Endometrial microvascular endothelial cells (primary cell): ENCODE measurements around the gene LDB2. TPM values are rescaled to one million over a fixed set of nuclear protein-coding genes. Genes with fewer than 3 reads are reported as not detected.

Experiments
- in situ Hi-C: cut with HindIII; loops from 2 replicates; pipeline ENCODE4 v1.10.0; 2017; ENCODE audit warnings: low sequenced_read_pairs, low pct_unique_long_range_greater_than_20kb; ENCODE audit errors: inconsistent ontology term
- total RNA-seq: library from RNA; depleted of rRNA; stranded (reverse); fragments of >200 nt; gene quantifications from one replicate; pipeline ENCODE4 v1.2.3, GENCODE V29; 2015; ENCODE audit errors: inconsistent ontology term

LDB2 gene
- total RNA-seq, 1 donor from 2014 or later, result 46.6 TPM

DNA sequence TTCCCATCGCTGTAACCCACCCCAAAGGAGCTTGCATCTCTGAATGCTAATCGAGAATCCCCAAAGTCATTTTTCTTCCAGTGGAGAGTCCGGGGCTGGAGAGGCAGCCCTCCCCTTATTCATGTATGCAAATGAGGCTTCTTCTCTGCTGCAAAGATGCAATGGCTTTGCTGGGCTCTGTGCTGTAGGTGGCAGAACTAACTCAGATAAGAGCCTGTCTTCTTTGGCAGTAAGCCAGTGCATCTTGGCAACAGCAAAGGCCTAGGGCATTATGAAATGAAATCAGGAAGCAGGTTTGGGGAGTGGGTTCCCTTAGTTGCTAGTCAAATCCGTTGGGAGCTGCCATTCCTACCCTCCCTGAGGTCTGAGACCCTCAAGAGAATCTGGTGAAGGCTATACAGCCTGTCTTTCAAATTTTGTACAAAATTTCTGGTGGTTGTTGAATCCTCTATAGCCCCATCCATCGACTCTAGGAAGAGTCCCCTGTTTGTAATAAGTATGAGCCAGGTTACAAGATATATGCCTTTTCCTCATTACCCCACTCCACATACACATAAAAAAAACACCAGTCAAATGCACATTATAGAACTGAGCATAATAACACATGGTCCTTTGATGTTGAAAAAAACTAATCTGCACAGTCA is 381.5 kb downstream of the LDB2 start:
- in situ Hi-C loops, result no loop called here

DNA sequence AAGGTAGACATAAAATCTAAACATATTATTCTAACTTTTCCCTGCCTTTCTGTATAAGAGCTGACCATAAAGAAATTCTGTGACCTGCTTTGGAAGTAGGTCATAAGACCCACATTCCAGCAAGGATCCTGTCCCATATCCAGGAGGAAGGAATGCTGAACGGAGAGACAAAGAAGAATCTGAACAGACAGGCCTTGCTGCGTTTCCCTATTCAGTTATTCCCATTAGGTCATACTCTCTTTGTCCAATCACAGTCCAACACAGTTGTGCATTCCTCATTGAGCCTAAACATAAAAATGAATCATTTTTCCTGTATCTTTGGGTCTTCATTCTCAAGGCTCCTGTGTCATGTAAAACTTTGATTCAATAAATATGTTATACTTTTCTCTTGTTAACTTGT is 384.6 kb downstream of the LDB2 start:
- in situ Hi-C loops, result no loop called here

DNA sequence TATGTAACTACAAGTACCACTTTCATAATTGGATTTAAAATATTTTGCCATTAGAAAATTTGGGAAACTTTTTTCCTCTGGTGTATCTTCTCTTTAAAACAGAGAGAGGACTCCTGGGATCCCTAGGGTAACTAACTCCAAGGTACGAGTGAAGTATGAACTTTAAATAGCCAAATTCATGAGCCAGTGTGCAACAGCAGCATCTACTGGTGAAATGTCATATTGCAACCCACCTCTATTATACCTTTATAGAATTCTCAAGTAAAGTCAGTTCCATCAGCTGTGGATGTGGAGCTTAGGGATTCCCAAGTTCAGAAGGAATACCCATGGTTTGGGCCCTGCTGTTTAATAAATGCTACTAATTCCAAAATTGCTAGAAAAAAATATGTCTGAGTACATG is 389.5 kb downstream of the LDB2 start:
- in situ Hi-C loops, result no loop called here

DNA sequence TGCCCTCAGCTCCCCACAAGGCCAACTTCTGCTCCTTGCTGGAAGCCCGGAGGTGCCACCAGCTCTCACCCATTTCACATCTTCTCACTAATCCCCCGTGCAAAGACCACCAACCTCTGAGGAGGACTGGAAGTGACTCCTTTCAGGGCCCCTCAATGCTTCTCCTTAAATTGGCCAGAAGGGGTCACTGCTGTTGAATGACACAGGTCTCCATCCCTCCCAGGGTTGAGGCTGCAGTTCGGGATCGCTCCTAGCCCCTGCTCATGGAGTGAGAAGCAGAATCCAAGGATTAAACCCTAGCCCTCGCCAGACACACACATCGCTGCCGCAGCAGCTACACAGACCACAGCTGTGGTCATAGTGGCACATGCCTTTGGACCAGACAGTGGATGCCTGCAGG is 392.7 kb downstream of the LDB2 start:
- in situ Hi-C loops, result no loop called here

DNA sequence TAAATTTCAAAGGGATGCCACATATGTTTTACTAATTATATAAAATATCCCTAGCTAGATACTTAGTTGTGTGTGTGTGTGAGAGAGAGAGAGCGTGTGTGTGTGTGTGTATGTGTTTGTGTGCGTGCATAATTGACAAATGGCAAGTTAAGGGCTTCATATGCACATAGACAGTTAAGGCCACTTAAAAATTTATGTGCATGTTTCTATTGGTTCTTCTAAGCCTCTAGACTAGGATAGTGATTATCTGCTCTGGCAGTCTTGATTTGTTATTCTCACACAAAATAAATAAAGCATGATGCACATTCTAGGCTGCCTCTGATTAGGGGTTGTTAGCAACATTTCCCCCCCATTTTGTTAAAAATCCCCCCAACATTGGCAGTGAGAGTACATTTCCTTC is 393.2 kb downstream of the LDB2 start:
- in situ Hi-C loops, result no loop called here

DNA sequence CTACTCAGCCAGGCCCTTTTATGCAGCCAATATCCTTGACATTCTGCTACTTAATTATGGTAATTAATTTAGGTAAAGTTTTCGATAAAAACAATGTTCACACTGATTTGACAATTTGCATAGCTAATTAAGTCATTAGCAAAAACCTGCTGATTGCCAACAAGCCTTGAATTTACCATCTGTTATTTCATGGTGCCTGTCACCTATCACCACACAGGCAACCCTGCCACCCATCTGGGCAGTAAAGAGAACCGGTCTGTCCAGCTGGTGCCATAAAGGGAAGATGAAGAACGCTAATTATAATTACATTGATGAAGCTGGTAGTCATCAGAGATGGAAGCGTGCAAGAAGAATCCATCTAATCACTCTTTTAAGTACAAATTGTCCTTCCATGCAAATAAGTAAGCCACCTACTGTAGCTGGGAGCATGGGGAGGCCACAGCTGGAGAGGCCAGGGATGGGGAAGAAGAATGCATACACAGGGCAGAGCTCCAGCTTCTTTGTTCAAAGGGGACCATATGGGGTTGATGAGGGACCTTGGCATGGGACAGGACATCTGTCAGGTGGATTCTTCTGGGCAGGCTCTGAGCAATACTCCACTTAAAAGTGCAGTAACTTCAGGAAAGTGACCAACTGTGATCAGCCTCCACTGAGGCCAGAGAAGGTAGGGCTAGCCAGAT is 394.9 kb downstream of the LDB2 start:
- in situ Hi-C loops, result no loop called here

DNA sequence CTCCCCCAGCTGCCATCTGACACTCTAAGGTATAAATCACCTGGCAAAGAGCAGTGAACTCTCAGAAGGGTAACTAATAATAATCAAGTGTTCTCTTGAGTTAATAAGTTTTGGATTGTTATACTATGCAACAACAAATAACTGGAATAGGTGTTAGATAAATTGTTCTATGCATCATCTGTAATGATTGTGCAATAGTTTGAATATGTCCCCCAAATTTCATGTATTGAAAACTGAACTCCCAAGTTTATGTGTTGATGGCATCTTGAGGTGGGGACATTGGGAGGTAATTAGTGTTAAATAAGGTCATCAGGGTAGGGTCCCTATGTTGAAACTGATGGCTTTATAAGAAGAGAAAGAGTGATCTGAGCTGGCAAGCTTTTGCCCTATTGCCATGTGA is 399.5 kb downstream of the LDB2 start:
- in situ Hi-C loops, result no loop called here

DNA sequence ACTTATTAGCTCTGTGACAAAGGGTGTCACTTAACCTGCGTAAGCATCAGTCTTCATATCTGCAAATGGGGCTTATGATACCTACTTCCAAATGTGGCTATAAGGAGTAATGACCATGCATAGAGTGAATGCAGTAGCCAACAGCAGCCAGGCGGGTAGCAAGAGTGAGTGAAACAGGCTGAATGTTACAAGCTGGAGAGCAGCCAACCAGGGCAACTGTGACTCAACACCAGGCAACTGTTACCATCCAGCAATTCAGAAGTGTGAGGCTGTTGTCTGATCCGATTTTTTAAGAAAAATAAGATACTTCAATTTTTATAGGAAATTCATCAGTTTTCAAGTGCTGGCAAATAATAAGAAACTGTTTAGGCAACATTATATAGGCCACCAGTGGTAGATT is 401.9 kb downstream of the LDB2 start:
- in situ Hi-C loops, result no loop called here

DNA sequence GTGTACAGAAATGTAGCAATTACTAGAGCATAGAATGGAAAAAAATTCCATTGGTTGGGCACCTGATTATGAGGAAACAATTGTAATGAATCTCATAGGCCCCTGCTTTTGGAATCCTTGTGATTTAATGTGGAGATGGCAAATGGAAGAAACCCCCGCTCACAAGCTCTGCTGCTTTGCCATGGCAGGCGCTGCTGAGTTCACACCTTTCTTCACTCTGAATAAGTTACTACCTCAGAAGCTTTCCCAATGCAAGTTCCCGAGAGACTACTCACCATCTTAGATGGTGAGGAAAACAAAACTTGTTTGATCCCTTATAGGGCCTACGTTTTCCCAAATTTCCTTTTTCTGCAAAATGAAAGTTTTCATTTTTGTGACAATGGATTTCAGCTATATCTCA is 405.6 kb downstream of the LDB2 start:
- in situ Hi-C loops, result no loop called here

DNA sequence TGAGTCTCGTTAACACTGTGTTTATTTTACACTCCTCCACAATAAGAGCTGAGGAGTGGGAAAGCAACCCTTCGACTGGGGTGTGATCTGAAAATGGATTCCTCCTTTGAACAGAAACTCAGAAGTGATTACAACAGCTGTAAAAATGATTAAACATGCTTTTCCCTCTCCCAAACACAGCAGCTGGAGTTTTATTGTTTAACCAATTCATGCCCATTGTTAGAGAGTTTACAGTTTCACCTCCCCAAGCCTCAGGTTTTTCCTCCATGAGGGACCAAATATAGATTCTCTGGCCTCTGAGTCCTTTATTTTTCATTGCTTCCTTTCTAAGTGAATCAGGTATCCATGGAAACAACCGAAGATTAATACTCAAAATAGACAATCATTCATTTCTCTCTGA is 409.2 kb downstream of the LDB2 start:
- in situ Hi-C loops, result no loop called here

DNA sequence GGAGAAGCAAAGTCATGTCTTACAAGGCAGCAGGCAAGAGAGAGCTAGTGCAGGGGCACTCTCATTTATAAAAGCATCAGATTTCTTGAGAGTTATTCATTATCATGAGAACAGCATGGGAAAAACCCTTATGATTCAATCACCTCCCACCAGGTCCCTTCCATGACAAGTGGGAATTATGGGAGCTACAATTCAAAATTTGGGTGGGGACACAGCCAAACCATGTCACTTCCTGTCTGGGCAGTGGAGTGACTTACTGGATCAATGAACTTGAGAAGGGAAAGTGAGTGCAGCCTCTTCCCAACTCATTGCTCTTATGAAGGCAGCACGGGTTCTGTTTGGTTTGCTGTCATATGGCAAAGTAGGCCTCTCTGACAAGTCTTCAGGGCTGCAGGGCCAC is 410.4 kb downstream of the LDB2 start:
- in situ Hi-C loops, result no loop called here

DNA sequence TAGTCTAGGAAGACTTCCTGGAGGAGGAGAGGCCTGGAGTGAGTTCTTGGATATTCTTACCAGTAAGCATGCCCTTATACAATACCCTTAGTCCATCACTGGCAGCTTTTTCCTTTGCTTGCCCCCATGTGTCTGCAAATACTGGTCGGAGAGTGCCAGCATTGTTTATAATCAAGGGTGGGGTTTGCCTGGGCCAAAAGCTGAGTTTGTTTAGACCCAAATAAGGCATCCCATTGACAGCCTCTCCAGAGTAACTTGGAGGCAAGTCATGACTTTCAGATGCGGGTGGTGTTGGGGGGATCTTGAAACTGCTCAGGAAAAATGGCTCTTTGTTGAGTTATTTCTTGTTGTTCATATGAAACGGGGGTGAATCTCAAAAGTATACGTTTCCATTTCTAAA is 413.7 kb downstream of the LDB2 start:
- in situ Hi-C loops, result no loop called here

DNA sequence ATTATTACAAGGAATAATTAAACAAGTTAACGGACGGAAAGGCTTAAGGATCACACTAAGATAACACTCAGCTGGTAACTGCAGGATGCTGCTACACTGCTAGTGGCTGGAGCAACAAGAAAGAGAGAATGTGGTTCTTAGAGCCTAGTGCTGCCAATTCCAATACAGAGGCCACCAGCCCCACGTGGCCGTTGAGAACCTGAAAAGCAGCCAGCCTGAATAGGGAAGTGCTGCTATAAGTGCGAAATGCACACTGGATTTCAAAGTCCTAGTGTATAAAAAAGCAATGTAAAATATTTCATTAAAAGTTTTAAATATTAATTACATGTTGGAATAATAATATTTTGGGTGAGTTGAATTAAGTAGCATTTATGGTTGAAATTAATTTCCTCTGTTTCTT is 414.9 kb downstream of the LDB2 start:
- in situ Hi-C loops, result no loop called here

DNA sequence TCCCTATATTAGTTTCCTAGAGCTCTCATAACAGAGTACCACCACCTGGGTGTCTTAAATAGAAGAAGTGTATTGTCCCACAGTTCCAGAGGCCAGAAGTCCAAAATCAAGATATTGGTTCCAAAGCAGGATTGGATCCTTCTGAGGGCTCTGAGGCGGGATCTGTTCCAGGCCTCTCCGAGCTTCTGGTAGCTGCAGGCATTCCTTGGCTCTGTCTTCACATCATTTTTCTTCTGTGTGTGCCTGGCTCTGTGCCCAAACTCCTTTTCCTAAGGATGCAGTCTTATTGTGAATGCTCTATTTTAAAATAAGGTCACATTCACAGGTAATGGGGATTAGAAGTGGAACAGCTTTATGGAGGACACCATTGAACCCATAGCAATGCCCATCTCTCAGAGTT is 418.4 kb downstream of the LDB2 start:
- in situ Hi-C loops, result no loop called here

DNA sequence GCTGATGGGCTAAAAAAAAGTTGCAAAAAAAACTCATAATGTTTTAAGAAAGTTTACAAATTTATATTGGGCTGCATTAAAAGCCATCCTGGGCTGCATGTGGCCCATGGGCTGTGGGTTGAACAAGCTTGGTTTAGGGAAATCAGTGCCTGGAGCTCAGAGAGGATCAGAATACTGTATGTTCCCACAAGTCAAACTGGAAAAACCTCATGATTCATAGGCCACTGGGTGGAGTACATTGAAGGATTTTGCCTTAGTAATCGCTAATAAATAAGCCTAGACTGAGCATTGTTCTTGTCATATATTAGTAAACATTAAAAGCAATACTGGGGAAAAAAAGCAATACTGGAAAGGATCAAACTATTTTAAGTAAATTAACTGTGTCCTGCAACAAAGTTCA is 425.9 kb downstream of the LDB2 start:
- in situ Hi-C loops, result no loop called here

DNA sequence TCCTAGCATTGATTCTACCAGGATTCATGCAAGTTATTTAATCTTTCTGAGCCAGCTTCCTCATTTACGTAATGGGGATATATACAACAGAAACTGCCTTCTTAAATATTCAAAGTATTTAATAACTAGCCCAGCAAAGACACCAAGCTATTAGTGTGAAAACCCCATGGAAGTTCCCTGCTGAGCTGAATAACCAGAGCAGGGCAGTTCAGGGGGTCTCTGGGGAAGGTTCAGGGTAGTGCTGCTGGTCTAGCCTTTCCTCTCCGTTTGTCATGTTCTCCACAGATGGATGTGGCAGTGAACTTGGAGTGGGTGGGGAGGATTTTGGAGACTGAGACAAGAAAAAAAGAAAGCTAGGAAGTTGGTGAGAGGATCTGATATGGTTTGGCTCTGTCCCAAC is 431.4 kb downstream of the LDB2 start:
- in situ Hi-C loops, result no loop called here

DNA sequence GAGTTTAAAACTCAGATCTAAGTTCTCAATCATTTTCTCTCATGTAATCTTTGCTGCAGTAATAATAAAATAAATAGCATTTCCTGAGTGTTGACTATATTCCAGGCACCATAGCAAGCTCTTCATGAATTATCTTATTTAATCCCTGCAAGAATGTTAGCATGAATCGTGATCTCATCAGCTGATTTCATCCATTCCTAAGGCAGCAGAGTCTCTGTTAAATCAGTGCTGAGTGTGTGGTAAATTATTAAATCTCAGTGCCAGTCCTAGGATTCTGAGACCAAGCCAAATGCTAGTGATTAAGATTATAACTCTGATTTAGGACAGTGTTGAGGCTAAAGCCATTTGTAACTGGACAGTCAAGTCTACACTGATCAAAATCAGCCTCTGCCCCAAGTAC is 431.9 kb downstream of the LDB2 start:
- in situ Hi-C loops, result no loop called here

DNA sequence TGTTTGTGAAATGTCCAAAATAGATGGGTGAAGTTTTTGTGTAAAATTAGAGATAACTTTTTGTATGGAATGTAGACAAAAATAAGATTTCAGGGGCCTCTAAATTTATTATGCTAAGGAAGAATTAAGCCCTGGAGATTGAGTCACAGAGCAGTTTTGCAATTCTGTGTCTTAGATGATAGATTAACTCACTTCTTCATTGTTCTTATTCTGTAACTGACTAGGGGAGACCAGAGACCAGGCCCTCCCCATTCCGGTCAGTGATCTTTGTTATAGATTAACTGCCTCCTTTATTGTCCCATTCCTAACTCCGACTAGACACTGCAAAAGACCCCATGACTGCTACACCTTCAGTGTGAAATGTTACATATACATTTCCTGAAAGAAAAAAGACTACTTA is 433.8 kb downstream of the LDB2 start:
- in situ Hi-C loops, result no loop called here

DNA sequence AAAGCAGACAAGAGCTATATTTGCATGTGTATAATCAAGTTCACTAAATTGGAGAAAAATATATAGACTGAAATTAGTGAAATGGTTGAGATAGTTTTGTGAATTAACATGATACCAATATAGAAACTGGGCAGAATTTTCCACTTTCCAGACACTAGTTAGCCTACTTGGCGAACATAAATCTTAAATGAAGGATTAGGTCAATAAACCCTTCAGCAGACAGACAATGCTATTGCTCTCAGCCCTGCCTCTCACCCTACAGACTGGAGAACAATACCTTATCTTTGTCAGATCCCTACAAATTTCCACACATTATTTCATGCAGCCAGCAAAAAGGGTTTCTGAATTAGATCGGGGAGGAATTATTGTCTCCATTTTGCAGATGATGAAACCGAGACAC is 435.8 kb downstream of the LDB2 start:
- in situ Hi-C loops, result no loop called here

DNA sequence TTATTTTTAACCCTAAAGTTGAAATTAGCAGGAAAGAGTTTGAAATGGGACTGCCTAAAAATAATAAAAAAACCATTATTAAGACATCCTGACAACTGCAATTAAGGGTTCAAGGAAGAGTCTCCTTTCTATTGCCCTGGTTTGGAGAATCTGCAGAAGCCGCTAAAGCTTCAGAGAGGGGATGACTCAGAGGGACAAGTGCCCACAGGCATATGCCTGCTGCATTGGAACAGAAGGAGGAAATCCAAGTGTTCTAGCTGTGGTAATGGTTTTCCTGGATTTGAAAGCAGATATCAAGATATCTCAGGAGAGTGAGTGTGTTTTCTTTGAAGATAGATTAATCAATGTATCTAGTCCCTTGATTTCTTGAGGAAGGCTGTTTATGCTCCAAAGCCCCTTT is 437.1 kb downstream of the LDB2 start:
- in situ Hi-C loops, result no loop called here

DNA sequence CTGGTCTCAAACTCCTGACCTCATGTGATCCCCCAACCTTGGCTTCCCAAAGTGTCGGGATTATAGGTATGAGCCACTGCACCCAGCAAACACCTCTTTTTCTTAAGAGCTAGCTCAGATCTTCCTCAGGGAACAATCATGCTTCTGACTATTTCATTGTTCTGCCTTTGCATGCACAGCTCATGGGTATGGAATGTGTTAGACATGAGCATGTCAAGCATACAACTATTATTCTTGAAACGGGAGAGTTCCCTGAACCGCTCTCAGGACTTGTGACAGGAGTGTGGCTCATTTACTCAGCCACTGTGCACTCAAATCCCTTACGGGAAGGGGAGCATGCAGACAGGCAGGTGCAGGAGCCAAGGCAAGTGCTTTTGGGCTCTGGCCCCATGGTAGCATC is 440.5 kb downstream of the LDB2 start:
- in situ Hi-C loops, result no loop called here
